ENCODE data around the gene RASGRF1.

Gene RASGRF1

DNA sequence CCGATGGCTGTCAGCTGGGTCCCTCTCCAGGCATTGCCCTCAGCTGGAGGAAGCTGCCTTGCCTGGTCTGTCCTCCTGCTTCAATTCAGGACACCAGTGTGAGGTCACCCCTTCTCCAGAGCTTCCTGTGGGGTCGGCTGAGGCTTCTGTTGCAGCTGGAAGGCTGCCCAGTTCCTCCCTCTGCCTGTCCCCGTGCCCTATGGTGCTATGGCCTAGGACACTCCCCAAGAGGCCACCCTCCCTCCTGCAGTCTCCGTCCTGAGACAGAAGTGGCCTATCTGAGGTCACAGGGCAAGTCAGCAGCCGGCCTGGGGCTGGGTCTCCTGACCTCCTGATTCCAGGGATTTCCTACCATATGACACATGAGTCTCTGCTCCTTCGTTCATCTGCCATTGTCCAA is 57.9 kb downstream of the RASGRF1 start:
- DNase-seq (ENCODE audit: low read depth) = no peak
- no peak overlapping the region for H3K4me3 ChIP-seq (ENCODE audit: low read length)
- TF ChIP-seq, protein P1, sequence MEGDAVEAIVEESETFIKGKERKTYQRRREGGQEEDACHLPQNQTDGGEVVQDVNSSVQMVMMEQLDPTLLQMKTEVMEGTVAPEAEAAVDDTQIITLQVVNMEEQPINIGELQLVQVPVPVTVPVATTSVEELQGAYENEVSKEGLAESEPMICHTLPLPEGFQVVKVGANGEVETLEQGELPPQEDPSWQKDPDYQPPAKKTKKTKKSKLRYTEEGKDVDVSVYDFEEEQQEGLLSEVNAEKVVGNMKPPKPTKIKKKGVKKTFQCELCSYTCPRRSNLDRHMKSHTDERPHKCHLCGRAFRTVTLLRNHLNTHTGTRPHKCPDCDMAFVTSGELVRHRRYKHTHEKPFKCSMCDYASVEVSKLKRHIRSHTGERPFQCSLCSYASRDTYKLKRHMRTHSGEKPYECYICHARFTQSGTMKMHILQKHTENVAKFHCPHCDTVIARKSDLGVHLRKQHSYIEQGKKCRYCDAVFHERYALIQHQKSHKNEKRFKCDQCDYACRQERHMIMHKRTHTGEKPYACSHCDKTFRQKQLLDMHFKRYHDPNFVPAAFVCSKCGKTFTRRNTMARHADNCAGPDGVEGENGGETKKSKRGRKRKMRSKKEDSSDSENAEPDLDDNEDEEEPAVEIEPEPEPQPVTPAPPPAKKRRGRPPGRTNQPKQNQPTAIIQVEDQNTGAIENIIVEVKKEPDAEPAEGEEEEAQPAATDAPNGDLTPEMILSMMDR (conservative IDR thresholded peaks at IDR 0.05; ENCODE audit: low read length) = no peak

DNA sequence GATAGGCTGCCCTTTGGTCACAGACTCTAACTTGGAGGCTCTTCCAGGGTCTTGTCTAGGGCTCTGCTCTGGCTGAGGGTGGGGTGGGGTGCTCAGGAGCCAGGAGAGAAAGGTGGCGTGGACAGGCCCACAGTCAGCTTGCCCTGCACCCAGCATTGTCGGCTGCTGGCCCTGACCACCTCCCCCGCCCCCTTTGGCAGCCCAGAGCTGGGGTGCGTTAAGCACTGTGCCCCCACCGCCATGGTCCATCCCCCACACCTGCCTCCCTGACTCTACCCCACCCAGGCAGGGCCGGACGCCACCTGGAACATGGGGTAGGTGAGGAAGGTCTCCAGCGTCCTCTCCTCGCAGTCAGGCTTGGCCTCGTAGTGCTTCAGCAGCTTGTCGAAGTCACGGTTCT is 58.8 kb downstream of the RASGRF1 start:
- TF ChIP-seq, protein P1 (conservative IDR thresholded peaks at IDR 0.05; ENCODE audit: low read length) = no peak
- DNase-seq (ENCODE audit: low read depth) = no peak
- H3K4me3 ChIP-seq (ENCODE audit: low read length) = no peak overlapping the region

DNA sequence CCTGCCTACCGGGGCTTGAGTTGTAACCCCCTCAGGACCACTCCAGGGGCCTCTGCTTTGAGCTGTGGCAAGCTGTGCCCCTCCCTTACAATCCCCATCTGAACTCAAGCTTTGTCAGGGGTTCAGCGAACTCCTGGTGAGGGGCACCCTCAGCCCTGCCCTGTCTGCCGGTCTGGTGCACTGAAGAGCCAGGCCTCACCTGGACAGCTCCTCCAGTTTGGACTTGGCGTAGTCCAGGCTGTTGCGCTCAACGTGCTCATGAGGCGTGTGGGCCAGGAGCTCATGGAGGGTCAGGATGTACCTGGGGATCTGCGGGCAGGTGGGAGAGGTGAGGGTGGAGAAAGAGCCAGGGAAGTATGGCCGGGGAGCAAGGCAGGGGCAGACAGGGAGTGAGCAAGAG is 59.4 kb downstream of the RASGRF1 start:
- no peak for DNase-seq (ENCODE audit: low read depth)

DNA sequence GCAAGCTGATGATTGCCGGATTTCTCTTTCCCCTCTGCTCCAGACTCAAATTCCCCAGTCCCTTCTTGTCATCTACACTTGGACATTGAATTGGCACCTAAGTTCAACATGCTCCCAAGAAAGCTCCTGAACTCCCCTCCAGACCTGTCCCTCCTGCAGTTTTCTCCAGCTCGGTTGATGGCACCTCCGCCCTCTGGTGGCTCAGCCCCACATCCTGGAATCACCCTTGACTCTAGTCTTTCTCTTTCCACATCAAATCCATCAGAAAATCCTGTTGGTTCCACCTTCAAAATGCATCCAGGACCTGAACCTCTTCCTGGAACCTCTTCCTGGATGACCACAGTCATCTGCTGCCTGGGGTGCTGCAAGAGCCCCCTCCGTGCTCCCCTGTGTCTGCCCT is 60.1 kb downstream of the RASGRF1 start:
- no peak for DNase-seq (ENCODE audit: low read depth)
- H3K4me3 ChIP-seq (ENCODE audit: low read length) = no peak overlapping the region
- TF ChIP-seq, protein P1 (conservative IDR thresholded peaks at IDR 0.05; ENCODE audit: low read length) = no peak

More for the DNA sequence above, 59.4 kb downstream of the RASGRF1 start:
- H3K4me3 ChIP-seq (ENCODE audit: low read length) = no peak overlapping the region
- TF ChIP-seq, protein P1 (conservative IDR thresholded peaks at IDR 0.05; ENCODE audit: low read length) = no peak

DNA sequence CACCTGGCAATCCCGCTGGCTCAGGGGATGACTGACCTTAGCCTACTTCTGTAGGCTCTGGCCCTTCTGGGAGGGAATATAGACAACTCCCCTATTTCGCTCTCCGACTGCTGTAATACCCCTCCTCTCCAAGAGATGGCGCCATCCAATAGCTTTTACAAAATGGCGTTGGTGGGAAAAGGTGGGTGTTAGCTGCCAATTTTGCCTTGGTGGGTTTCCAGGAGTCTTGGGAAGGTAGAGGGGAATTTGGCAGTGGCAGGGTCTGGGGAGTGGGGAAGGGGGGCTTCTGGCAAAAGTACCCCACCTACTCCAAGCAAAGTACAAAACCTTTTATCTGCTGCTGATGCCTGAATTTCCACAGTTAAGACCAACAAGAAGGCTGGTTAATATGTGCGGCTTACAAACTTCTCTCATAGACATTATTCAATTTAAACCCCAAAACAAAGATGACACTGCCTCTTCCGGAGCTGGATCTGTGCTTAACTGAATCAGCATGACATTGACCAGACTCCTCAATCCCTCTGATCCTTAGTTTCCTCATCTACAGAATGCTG is 62.1 kb downstream of the RASGRF1 start:
- DNase-seq (ENCODE audit: low read depth) = peak; percentile 6
- TF ChIP-seq, protein P1 (conservative IDR thresholded peaks at IDR 0.05; ENCODE audit: low read length) = peak; percentile 78
- H3K4me3 ChIP-seq (ENCODE audit: low read length) = no peak overlapping the region

DNA sequence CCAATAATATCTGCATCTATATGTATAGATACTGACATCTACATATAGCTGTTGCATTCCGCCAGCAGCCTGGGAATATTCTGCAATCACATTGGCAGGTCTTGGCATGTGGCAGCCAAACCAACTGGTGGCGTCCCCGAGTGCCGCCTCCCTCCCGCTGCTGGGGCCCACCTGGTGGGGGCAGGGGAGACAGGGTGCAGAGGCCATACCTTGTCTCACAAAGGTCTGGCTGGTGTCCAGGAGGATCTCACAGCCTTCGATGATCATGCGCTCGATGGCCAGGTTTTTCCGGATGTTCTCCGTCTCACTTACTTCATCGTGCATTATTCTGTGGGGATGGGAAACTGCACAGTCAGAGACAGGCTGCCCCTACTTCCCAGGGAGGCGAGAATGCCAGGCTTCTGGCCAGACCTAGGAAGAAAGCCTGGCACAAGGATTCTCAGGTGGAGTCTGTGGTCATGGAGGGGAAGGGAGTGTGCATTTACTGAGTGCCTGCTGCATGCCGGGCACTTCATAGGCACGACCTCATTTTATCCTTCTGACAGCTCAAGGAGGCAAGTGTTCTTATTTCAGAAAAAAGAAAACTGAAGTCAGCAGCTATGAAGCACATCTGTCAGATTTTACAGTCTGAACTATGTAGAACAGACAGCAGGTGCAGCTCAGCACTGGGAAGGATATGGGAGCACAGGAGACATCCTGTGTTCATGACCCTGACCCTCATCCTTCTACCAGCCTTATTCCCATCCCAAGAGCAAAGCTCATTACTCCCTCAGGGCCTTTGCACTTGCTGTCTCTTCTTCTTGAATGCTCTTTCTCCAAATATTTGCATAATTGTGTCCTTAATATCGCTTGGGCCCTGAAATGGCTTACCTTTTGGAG is 62.8 kb downstream of the RASGRF1 start:
- TF ChIP-seq, protein P1 (conservative IDR thresholded peaks at IDR 0.05; ENCODE audit: low read length) = no peak
- DNase-seq (ENCODE audit: low read depth) = no peak
- no peak overlapping the region for H3K4me3 ChIP-seq (ENCODE audit: low read length)

DNA sequence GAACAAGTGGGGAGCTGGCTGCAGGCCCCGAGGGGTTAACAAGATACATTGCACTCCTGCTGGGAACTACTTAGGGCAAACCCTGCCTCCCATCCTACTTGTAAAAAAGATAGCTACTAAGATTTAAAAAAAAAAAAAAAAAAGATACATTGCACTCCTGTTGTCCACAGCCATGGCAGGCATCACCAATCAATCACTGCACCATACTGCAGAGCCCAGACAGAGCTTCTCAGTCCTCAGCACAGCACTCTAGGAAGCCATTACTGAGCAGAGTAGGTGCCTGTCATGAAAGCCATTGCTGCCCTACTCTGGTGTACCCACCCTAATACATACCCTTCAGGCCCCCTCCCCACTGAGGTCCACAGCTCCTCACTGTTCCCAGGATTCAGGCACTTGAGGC is 64.8 kb downstream of the RASGRF1 start:
- TF ChIP-seq, protein P1 (conservative IDR thresholded peaks at IDR 0.05; ENCODE audit: low read length) = no peak
- no peak overlapping the region for H3K4me3 ChIP-seq (ENCODE audit: low read length)
- no peak for DNase-seq (ENCODE audit: low read depth)

Data from AG10803 (cell line).